CD4-positive, alpha-beta T cell (primary cell): ENCODE data around the gene PLCL2. TPM values are rescaled to one million over a fixed set of nuclear protein-coding genes. Genes with fewer than 3 reads are reported as not detected.

Experiments used
- ATAC-seq: fragments of 200-7000 bp; cut with Tn5 transposase; one replicate; pipeline ENCODE4 v1.10.0; 2022; ENCODE audit warnings: mild to moderate bottlenecking; ENCODE audit not compliant: poor library complexity
- CTCF ChIA-PET: fragments of 350-600 bp; sonication (Branson Sonifier 250); formaldehyde crosslinking; loops from one replicate; lab custom pipeline; 2021; ENCODE audit warnings: antibody characterized with exemption, inconsistent platforms; lab: Charles Lee
- POLR2A ChIA-PET: fragments of 350-600 bp; sonication (Branson Sonifier 250); formaldehyde crosslinking; loops from one replicate; lab custom pipeline; 2021; ENCODE audit warnings: antibody characterized with exemption, inconsistent platforms; lab: Charles Lee
- DNase-seq, 14 experiments: peaks; one replicate each; pipeline ENCODE4 v3.0.0-alpha.2; 2013 to 2020; ENCODE audit warnings: mixed read lengths in 2 of 14
- H3K27ac ChIP-seq, 2 donors: one replicate each; pipeline versions ENCODE4 v1.5.1 to v1.7.0; 2013; ENCODE audit warnings: low read length in 2 of 2, low read depth in 1 of 2, mild to moderate bottlenecking in 1 of 2
- H3K27me3 ChIP-seq, 2 experiments: 1 replicate in 1 of 2; 2 replicates in 1 of 2; pipeline versions ENCODE4 v1.6.1 to v1.7.0; 2013; ENCODE audit warnings: low read length in 2 of 2, control low read depth in 1 of 2, mild to moderate bottlenecking in 1 of 2, moderate library complexity in 1 of 2; ENCODE audit not compliant: insufficient read depth in 2 of 2, control insufficient read depth in 1 of 2
- H3K36me3 ChIP-seq: one replicate; pipeline ENCODE4 v1.6.1; 2013; ENCODE audit warnings: low read length, control low read depth; ENCODE audit not compliant: insufficient read depth
- H3K4me1 ChIP-seq: one replicate; pipeline ENCODE4 v1.6.1; 2013; ENCODE audit warnings: low read length, control low read depth; ENCODE audit not compliant: insufficient read depth
- H3K4me3 ChIP-seq: one replicate; pipeline ENCODE4 v1.5.1; 2013; ENCODE audit warnings: mild to moderate bottlenecking, low read length, moderate library complexity
- H3K9me3 ChIP-seq, 2 experiments: 1 replicate in 1 of 2; 2 replicates in 1 of 2; pipeline versions ENCODE4 v1.6.1 to v1.7.0; 2013; ENCODE audit warnings: low read length in 2 of 2, mild to moderate bottlenecking in 2 of 2, control low read depth in 1 of 2, moderate library complexity in 1 of 2; ENCODE audit not compliant: control insufficient read depth in 1 of 2, insufficient read depth in 1 of 2
- H3K27ac Mint-ChIP-seq: one replicate; pipeline ENCODE4 v1.8.0; 2020; ENCODE audit warnings: mixed read lengths
- H3K27me3 Mint-ChIP-seq: one replicate; pipeline ENCODE4 v1.8.0; 2021; ENCODE audit warnings: mixed read lengths
- H3K36me3 Mint-ChIP-seq: one replicate; pipeline ENCODE4 v1.8.0; 2021; ENCODE audit warnings: low read depth, mixed read lengths
- H3K4me1 Mint-ChIP-seq: one replicate; pipeline ENCODE4 v1.8.0; 2021; ENCODE audit warnings: low read depth, mixed read lengths
- H3K4me3 Mint-ChIP-seq: one replicate; pipeline ENCODE4 v1.8.0; 2020; ENCODE audit warnings: mild to moderate bottlenecking, mixed read lengths
- H3K9me3 Mint-ChIP-seq: one replicate; pipeline ENCODE4 v1.8.0; 2020; ENCODE audit warnings: mixed read lengths
- intact Hi-C, 2 experiments: fragments of 100-400 bp; cut with DNase I in 1 of 2; cut with micrococcal nuclease in 1 of 2; formaldehyde crosslinking; loops; one replicate each; pipeline versions ENCODE4 v1.15.1 to v1.9.0; 2023 to 2025; cut with DNase I, micrococcal nuclease
- total RNA-seq, 174 experiments: library from RNA in 2 of 174; stranded (reverse) in 2 of 174; gene quantifications; one replicate each; pipeline ENCODE4 v1.2.3 and lab custom pipeline; 2021 to 2026
- TF ChIP-seq, protein P1 (sequence below): fragments of 200-600 bp; IDR thresholded peaks from one replicate; pipeline ENCODE4 v1.8.0; 2022; ENCODE audit warnings: antibody characterized with exemption, mild to moderate bottlenecking

PLCL2 gene
- total RNA-seq, 2 experiments from 2014 or later = 35.1 to 36.3 TPM

GRCh38 chr3:16885593-16886302 lies 993 bp downstream of the PLCL2 start:
- intact Hi-C loops = loop anchor here (2.0 to 10.0 kb wide), 8 partner anchors 15 to 601 kb away; no protein-coding TSS in a partner anchor
- H3K4me3 ChIP-seq = peak overlapping the region; percentile 93
- H3K27ac Mint-ChIP-seq = peak overlapping the region; percentile 98
- ChIA-PET POLR2A (interaction anchor here (0.7 to 7.7 kb wide), 10 partner anchors 11 to 150 kb away, joined by 3 to 137 read pairs (median 4); no protein-coding TSS in a partner anchor), CTCF (interaction anchor here (1.2 to 3.1 kb wide), 3 partner anchors 11 to 57 kb away, joined by 3 to 17 read pairs (median 10); no protein-coding TSS in a partner anchor)
- H3K27me3 ChIP-seq = no peaks in the 10 kb centered on the region
- peaks cover 0 to 4% of the 10 kb centered on the region in 2 experiments for H3K9me3 ChIP-seq
- H3K9me3 Mint-ChIP-seq = no peaks in the 10 kb centered on the region
- H3K36me3 ChIP-seq = no peaks in the 10 kb centered on the region
- H3K4me1 ChIP-seq = peaks cover 27% of the 10 kb centered on the region
- peak overlapping the region; percentile 68 to 91 for H3K27ac ChIP-seq
- H3K4me3 Mint-ChIP-seq = peak overlapping the region; percentile 99
- H3K36me3 Mint-ChIP-seq = peaks cover 17% of the 10 kb centered on the region
- peaks cover 62% of the 10 kb centered on the region for H3K4me1 Mint-ChIP-seq
- peak in 2 of 14 experiments; percentile 28 to 40 for DNase-seq
- TF ChIP-seq, protein P1, sequence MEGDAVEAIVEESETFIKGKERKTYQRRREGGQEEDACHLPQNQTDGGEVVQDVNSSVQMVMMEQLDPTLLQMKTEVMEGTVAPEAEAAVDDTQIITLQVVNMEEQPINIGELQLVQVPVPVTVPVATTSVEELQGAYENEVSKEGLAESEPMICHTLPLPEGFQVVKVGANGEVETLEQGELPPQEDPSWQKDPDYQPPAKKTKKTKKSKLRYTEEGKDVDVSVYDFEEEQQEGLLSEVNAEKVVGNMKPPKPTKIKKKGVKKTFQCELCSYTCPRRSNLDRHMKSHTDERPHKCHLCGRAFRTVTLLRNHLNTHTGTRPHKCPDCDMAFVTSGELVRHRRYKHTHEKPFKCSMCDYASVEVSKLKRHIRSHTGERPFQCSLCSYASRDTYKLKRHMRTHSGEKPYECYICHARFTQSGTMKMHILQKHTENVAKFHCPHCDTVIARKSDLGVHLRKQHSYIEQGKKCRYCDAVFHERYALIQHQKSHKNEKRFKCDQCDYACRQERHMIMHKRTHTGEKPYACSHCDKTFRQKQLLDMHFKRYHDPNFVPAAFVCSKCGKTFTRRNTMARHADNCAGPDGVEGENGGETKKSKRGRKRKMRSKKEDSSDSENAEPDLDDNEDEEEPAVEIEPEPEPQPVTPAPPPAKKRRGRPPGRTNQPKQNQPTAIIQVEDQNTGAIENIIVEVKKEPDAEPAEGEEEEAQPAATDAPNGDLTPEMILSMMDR = no peak
- ATAC-seq = peak; percentile 5
- H3K27me3 Mint-ChIP-seq = no peaks in the 10 kb centered on the region

GRCh38 chr3:16886303-16886683 lies 1.5 kb downstream of the PLCL2 start:
- ATAC-seq = peak; percentile 5

GRCh38 chr3:16887130-16887529 lies 2.4 kb downstream of the PLCL2 start:
- H3K9me3 Mint-ChIP-seq = no peaks in the 10 kb centered on the region
- ATAC-seq (no peak), DNase-seq (no peak)
- ChIA-PET CTCF (interaction anchor here (1.7 to 2.0 kb wide), 3 partner anchors 12 to 58 kb away, joined by 3 to 5 read pairs (median 4); no protein-coding TSS in a partner anchor), POLR2A (interaction anchor here (1.0 to 7.7 kb wide), 5 partner anchors 13 to 149 kb away, joined by 3 to 137 read pairs (median 3); no protein-coding TSS in a partner anchor)
- H3K4me3 Mint-ChIP-seq = peak overlapping the region; percentile 99
- H3K4me3 ChIP-seq = peak overlapping the region; percentile 93
- peaks cover 36% of the 10 kb centered on the region for H3K4me1 ChIP-seq
- no peaks in the 10 kb centered on the region for H3K36me3 ChIP-seq
- no peaks in the 10 kb centered on the region for H3K27me3 ChIP-seq
- peak overlapping the region; percentile 98 for H3K27ac Mint-ChIP-seq
- intact Hi-C loops = loop anchor here (5.0 to 10.0 kb wide), 5 partner anchors 35 to 602 kb away; no protein-coding TSS in a partner anchor
- H3K9me3 ChIP-seq = peaks cover 0 to 4% of the 10 kb centered on the region in 2 experiments
- TF ChIP-seq, protein P1 = no peak
- peaks cover 17% of the 10 kb centered on the region for H3K36me3 Mint-ChIP-seq
- H3K27me3 Mint-ChIP-seq = no peaks in the 10 kb centered on the region
- peak overlapping the region; percentile 71 to 91 for H3K27ac ChIP-seq
- peaks cover 76% of the 10 kb centered on the region for H3K4me1 Mint-ChIP-seq

More at GRCh38 chr3:16886303-16886683, 1.5 kb downstream of the PLCL2 start:
- peaks cover 67% of the 10 kb centered on the region for H3K4me1 Mint-ChIP-seq
- H3K9me3 Mint-ChIP-seq = no peaks in the 10 kb centered on the region
- Histone ChIP-seq H3K4me1 (peaks cover 32% of the 10 kb centered on the region), H3K9me3 (peaks cover 0 to 4% of the 10 kb centered on the region in 2 experiments), H3K27ac (peak overlapping the region; percentile 68 to 91), H3K4me3 (peak overlapping the region; percentile 93), H3K27me3 (no peaks in the 10 kb centered on the region), H3K36me3 (no peaks in the 10 kb centered on the region)
- DNase-seq = peak in 4 of 14 experiments; percentile 35 to 61 (median 46)
- intact Hi-C loops = loop anchor here (5.0 to 10.0 kb wide), 5 partner anchors 36 to 601 kb away; no protein-coding TSS in a partner anchor
- ChIA-PET CTCF (interaction anchor here (1.2 to 3.1 kb wide), 2 partner anchors 10 to 57 kb away, joined by 3 to 10 read pairs; no protein-coding TSS in a partner anchor), POLR2A (interaction anchor here (0.7 to 7.7 kb wide), 6 partner anchors 10 to 149 kb away, joined by 3 to 137 read pairs (median 6); no protein-coding TSS in a partner anchor)
- H3K27ac Mint-ChIP-seq = peak overlapping the region; percentile 98
- H3K4me3 Mint-ChIP-seq = peak overlapping the region; percentile 99
- peaks cover 17% of the 10 kb centered on the region for H3K36me3 Mint-ChIP-seq
- H3K27me3 Mint-ChIP-seq = no peaks in the 10 kb centered on the region
- TF ChIP-seq, protein P1 = no peak
